H1 (cell line): ENCODE measurements around the gene GPR65. TPM values are rescaled to one million over a fixed set of nuclear protein-coding genes. Genes with fewer than 3 reads are reported as not detected.

Experiments used
- CREB1 ChIP-seq: IDR thresholded peaks from 2 replicates; pipeline ENCODE4 v1.6.1; 2012; ENCODE audit warnings: inconsistent platforms
- GABPA ChIP-seq: IDR thresholded peaks from 2 replicates; pipeline ENCODE4 v1.6.1; 2011; ENCODE audit warnings: mild to moderate bottlenecking, low read length, moderate library complexity, borderline replicate concordance; ENCODE audit not compliant: insufficient read depth
- PHF8 ChIP-seq: fragments of 200-600 bp; sonication (generic); conservative IDR thresholded peaks from 2 replicates; pipeline ENCODE4 v1.7.1; 2012; ENCODE audit warnings: low read depth, mild to moderate bottlenecking, inconsistent platforms, low read length, moderate library complexity
- RFX5 ChIP-seq: IDR thresholded peaks from 2 replicates; pipeline ENCODE4 v1.6.1; 2011; ENCODE audit warnings: low read depth, low read length, improper control_type of control experiment, borderline replicate concordance
- TAF1 ChIP-seq: IDR thresholded peaks from 2 replicates; pipeline ENCODE4 v1.6.1; 2011; ENCODE audit warnings: mild to moderate bottlenecking, low read depth, low read length
- ZNF274 ChIP-seq: IDR thresholded peaks from 2 replicates; pipeline ENCODE4 v1.7.0; 2012; ENCODE audit warnings: low read length, borderline replicate concordance; ENCODE audit errors: extremely low read depth
- polyA plus RNA-seq, 7 experiments: library from polyadenylated mRNA; depleted of rRNA in 3 of 7; stranded (reverse) in 5 of 7; unstranded in 2 of 7; fragments of >200 nt in 5 of 7; fragments of 200-250 nt in 2 of 7; gene quantifications; 1 replicate in 5 of 7; 2 replicates in 1 of 7; 4 replicates in 1 of 7; pipeline versions ENCODE4 v1.2.1 to v1.2.3, GENCODE V29; 2011 to 2013; ENCODE audit warnings: missing spikeins in 2 of 7, mixed read lengths in 2 of 7
- total RNA-seq: library from RNA; stranded (reverse); fragmentation: NEBNext Ultra II Directional; extraction: Animal tissue kit (Norgen Biotek cat#: 25700); gene quantifications from 2 replicates; pipeline ENCODE4 v1.2.1, GENCODE V29; 2021

GPR65 gene
- total and polyA plus RNA-seq, 2 of the 8 experiments (the other 6 are each of a cell fraction or from before 2014, with no cell fraction given), result not detected

- no peak for TF ChIP-seq RFX5
- TF ChIP-seq TAF1, result no peak
- TF ChIP-seq CREB1, result no peak
- TF ChIP-seq ZNF274, result no peak
- TF ChIP-seq PHF8, result no peak
- no peak for TF ChIP-seq GABPA
Measured at GRCh38 chr14:87975636-87976035, 29.3 kb upstream of the GPR65 start (continued).
